ENCODE measurements around the gene PPA2.

The PPA2 gene

DNA sequence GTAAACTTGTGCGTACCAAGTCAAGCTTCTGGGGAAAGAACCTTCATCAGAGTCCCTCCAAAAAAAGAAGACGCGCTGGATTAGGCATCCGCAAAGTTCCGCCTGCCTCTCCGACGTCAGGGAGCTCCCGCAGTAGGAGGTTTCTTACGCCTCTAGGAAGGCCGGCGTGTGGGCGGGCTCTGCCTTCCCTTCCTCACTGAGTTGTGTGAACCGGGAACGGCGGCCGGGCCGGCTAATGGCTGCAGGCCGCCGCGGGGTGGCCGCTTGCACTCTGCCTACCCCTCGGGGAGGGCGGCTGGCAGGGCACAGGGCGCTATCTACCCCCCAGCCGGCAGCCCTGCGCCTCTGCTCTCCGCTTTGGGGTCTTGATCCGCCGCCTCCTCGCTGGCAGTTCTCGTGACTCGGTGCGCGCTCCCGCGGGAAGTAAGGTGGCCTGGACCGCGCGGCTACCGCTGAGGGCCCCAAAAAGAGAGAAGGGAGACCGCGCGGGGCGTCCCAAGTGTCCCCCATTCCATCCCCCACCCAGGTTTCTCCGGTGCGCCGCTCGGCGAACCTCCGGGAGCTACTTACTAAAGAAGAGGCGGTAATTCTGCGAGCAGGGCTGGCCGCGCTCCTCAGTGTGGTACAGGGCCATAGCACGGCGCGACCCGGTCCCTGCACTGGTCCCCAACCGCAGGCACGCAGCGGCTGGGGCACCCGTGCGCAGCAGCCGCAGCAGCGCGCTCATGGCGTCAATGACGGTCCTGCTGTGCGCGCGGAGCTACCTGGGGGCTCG is at the start of gene PPA2:
Gene PPA2, minus strand, starts transcription at position 739 of the 775 bp plus-strand sequence. Its CDS starts 12 bp downstream, at position 727.
- TF ChIP-seq GATA1 (IDR thresholded peaks at IDR 0.05; ENCODE audit: low read depth, low read length) (no peak), POLR2A (IDR thresholded peaks at IDR 0.05; ENCODE audit: low read length) (peak; percentile 86)
- peak; percentile 92 to 94 for DNase-seq

DNA sequence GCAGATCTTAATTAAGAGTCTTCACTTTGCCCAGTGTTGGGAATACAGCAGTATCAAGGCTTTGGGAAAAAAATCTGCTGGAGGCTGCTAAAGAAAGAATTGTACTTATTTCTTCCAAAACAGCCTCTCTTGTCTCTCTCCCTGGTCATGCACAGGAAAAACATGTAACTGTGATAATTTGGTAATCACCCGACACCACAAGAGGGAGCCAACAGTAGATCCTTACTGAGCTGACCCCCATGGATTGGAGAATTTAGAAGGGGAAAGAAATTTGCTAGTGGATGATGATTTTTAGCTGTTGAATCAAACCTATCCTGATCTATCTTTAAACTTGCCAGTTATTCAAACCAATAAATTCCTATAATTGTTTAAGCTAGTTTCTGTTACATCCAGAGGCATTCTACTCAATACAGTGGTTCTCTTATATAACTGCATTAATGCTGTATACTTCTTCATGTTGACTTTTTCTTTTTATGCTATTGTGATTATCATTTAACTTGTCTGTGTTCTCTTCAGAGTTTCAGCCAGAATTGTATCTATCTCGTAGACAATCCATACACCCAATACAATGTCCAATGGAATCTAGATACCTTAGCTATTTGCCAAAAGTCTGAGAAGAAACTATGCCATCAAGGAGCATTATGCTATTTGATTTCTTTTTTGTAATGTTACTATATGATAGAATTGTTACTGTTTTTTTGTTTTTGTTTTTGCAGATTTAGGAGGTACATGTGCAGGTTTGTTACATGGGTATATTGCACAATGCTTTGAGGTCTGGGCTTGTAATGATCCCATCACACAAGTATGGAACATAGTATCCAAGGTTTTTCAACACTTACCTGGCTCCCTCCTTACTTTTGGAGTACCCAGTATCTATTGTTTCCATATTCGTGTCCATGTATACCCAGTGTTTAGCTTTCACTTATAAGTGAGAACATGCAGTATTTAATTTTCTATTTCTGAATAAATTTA is 47.2 kb upstream of the PPA2 start:
- TF ChIP-seq GATA1 (IDR thresholded peaks at IDR 0.05; ENCODE audit: low read depth, low read length) = no peak
- no peak for TF ChIP-seq POLR2A (IDR thresholded peaks at IDR 0.05; ENCODE audit: low read length)
- peak; percentile 35 to 54 for DNase-seq

GRCh38 chr4:105510245-105510644 is 36.4 kb upstream of the PPA2 start:
- DNase-seq = no peak

DNA sequence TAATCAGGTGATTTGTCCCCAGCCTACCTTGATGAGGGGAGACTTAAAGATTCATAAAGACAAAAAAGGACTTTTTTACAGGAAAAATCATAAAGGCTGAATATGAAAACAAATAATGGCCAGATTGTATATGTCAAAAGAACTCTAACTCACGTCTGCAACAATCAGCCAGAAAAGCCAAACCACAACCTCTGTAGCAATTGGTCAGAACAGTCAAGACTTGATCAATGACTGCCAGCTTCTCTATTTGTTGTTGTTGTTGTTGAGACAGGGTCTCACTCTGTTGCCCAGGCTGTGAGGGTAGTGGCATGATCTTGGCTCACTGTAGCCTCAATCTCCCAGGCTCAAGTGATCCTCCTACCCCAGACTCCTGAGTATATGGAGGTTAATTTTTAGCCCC is 35.9 kb upstream of the PPA2 start:
- TF ChIP-seq GATA1 (IDR thresholded peaks at IDR 0.05; ENCODE audit: low read depth, low read length) = no peak
- no peak for DNase-seq

More at GRCh38 chr4:105510245-105510644, 36.4 kb upstream of the PPA2 start:
- TF ChIP-seq GATA1 (IDR thresholded peaks at IDR 0.05; ENCODE audit: low read depth, low read length) = no peak

DNA sequence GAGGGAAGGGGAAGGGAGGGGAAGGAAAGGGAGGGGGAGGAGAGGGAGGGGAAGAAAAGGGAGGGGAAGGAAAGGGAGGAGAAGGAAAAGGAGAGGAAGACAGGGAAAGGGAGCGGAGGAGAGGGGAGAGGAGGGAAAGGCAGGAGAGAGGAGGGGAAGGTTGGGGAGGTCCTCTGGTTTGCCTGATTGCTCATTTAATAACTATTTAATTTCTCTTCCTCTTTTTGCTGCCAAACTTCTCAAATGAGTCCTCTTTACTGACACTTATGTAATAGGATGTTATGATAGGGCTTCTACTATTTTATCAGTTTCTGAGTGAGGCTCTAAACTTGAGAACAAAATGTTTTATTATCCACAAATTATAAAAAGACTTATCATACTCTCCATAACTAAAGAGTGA is 35.4 kb upstream of the PPA2 start:
- DNase-seq = no peak
- TF ChIP-seq POLR2A (IDR thresholded peaks at IDR 0.05; ENCODE audit: low read length) = no peak
- no peak for TF ChIP-seq GATA1 (IDR thresholded peaks at IDR 0.05; ENCODE audit: low read depth, low read length)

DNA sequence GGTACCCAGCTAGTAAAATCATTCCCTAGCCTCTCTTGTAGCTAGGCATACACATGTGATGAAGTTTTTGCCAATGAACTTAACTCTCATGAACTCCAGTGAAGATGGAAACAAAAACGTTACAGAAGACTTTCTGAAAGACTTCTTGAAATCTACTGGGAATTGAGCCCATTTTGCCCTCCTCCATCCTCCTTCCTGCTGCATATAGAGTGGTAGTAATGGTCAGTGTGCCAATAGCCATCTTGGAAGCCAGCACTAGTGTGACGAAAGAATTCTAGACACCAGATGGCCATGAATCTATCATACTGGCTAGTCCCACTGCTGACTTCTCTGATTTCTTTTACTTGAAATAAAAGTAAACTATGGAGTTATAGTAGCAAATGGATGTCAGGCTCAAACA is 30.9 kb upstream of the PPA2 start:
- TF ChIP-seq GATA1 (IDR thresholded peaks at IDR 0.05; ENCODE audit: low read depth, low read length) (no peak), POLR2A (IDR thresholded peaks at IDR 0.05; ENCODE audit: low read length) (no peak)
- DNase-seq = no peak

GRCh38 chr4:105503484-105503883 is 29.6 kb upstream of the PPA2 start:
- DNase-seq = no peak
- TF ChIP-seq GATA1 (IDR thresholded peaks at IDR 0.05; ENCODE audit: low read depth, low read length) (no peak), POLR2A (IDR thresholded peaks at IDR 0.05; ENCODE audit: low read length) (no peak)

DNA sequence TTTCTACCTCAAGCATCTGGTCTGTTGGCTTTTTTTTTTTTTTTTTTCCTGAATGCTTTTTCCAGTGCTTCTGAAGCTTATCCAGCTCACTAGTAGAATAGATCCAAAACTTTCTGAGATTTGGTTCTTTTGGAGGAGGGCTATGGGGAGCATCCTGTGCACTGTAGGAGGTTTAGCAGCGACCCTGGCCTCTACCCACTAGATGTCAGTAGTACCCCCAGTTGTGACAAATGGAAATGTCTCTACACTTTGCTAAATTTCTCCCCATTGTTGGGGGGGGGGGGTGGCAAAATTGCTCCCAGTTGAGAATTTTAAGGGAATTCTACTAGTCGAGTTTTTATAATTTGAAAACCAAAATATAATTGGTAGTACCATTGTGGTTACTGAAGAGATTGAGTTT is 23.0 kb upstream of the PPA2 start:
- TF ChIP-seq GATA1 (IDR thresholded peaks at IDR 0.05; ENCODE audit: low read depth, low read length) (no peak), POLR2A (IDR thresholded peaks at IDR 0.05; ENCODE audit: low read length) (no peak)
- no peak for DNase-seq

GRCh38 chr4:105495667-105496066 is 21.8 kb upstream of the PPA2 start:
- peak in 1 of 2 experiments; percentile 16 for DNase-seq
- TF ChIP-seq GATA1 (IDR thresholded peaks at IDR 0.05; ENCODE audit: low read depth, low read length) = no peak
- TF ChIP-seq POLR2A (IDR thresholded peaks at IDR 0.05; ENCODE audit: low read length) = no peak

GRCh38 chr4:105490523-105490922 is 16.7 kb upstream of the PPA2 start:
- TF ChIP-seq GATA1 (IDR thresholded peaks at IDR 0.05; ENCODE audit: low read depth, low read length) = no peak
- DNase-seq = no peak

GRCh38 chr4:105483840-105484239 is 10.0 kb upstream of the PPA2 start:
- TF ChIP-seq GATA1 (IDR thresholded peaks at IDR 0.05; ENCODE audit: low read depth, low read length) (no peak), POLR2A (IDR thresholded peaks at IDR 0.05; ENCODE audit: low read length) (no peak)
- DNase-seq = no peak

GRCh38 chr4:105474099-105474518 is 247 bp upstream of the PPA2 start:
- TF ChIP-seq POLR2A (IDR thresholded peaks at IDR 0.05; ENCODE audit: low read length) (no peak), GATA1 (IDR thresholded peaks at IDR 0.05; ENCODE audit: low read depth, low read length) (no peak)
- DNase-seq = no peak

DNA sequence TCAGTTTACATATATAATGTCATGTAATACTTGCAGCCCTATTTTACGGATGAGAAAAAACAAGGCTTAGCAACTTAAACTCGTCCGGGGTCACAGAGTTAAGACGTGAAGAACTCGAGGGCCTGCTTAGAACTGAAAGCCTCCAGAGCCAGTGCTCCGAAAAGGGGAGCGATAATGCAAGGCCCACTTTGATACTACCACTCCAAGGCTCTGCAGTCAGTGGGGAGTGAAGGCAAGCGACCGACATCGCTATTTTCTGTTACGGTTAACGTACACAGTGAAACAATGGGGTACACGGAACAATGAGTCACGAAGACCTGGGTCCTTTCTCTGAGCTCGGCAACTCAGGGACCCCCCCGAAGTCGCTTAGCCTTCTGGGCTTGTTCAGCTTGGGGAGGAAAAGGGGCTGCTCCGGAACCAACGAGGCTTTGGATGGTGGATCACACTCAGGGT is 965 bp downstream of the PPA2 start:
- peak in 1 of 2 experiments; percentile 77 for DNase-seq
- TF ChIP-seq POLR2A (IDR thresholded peaks at IDR 0.05; ENCODE audit: low read length) (no peak), GATA1 (IDR thresholded peaks at IDR 0.05; ENCODE audit: low read depth, low read length) (no peak)

- no peak for TF ChIP-seq GATA1 (IDR thresholded peaks at IDR 0.05; ENCODE audit: low read depth, low read length)
- TF ChIP-seq POLR2A (IDR thresholded peaks at IDR 0.05; ENCODE audit: low read length) = peak; percentile 19
- DNase-seq = peak; percentile 85 to 90
Observed at GRCh38 chr4:105471566-105472176, 2.2 kb downstream of the PPA2 start.

Data from erythroblast (primary cell).